Measurements from ENCODE around the gene NMRAL1. TPM values are rescaled to one million over a fixed set of nuclear protein-coding genes. Genes with fewer than 3 reads are reported as not detected.

Gene NMRAL1
- total RNA-seq, 1 donor from 2014 or later, result 38.3 TPM

GRCh38 chr16:4428500-4428899, 45.9 kb downstream of the NMRAL1 start:
- no peak for ATAC-seq

GRCh38 chr16:4426722-4427372, 47.6 kb downstream of the NMRAL1 start:
- no peak for ATAC-seq

More at GRCh38 chr16:4428500-4428899, 45.9 kb downstream of the NMRAL1 start:
- no peak for DNase-seq (ENCODE audit: low spot score)

GRCh38 chr16:4426021-4426684, 48.3 kb downstream of the NMRAL1 start:
- DNase-seq (ENCODE audit: low spot score) (no peak), ATAC-seq (peak; percentile 61)

More at GRCh38 chr16:4426722-4427372, 47.6 kb downstream of the NMRAL1 start:
- DNase-seq (ENCODE audit: low spot score), result no peak

- ATAC-seq (peak; percentile 91), DNase-seq (ENCODE audit: low spot score) (peak; percentile 93)
Observed at GRCh38 chr16:4425378-4426020, 48.9 kb downstream of the NMRAL1 start, which contains the start of gene DNAJA3. DNAJA3 (plus strand) TSS chr16:4425868; CDS start chr16:4425882, 14 bp downstream.

- DNase-seq (ENCODE audit: low spot score) (no peak), ATAC-seq (no peak)
Observed at GRCh38 chr16:4420505-4421105, 53.8 kb downstream of the NMRAL1 start.

- ATAC-seq (no peak), DNase-seq (ENCODE audit: low spot score) (no peak)
Observed at GRCh38 chr16:4419402-4419959, 54.9 kb downstream of the NMRAL1 start.

- DNase-seq (ENCODE audit: low spot score) (peak; percentile 97), ATAC-seq (peak; percentile 95)
Observed at GRCh38 chr16:4416200-4417032, 58.0 kb downstream of the NMRAL1 start, which contains the start of gene CORO7. CORO7 (minus strand) TSS chr16:4416596; CDS start chr16:4416518, 78 bp downstream.

- ATAC-seq, result peak; percentile 37
Observed at GRCh38 chr16:4415538-4416199, 58.8 kb downstream of the NMRAL1 start.

GRCh38 chr16:4414187-4414917, 60.1 kb downstream of the NMRAL1 start:
- no peak for DNase-seq (ENCODE audit: low spot score)

More at GRCh38 chr16:4415538-4416199, 58.8 kb downstream of the NMRAL1 start:
- DNase-seq (ENCODE audit: low spot score), result no peak

GRCh38 chr16:4412854-4413253, 61.6 kb downstream of the NMRAL1 start:
- ATAC-seq (no peak), DNase-seq (ENCODE audit: low spot score) (no peak)

More at GRCh38 chr16:4414187-4414917, 60.1 kb downstream of the NMRAL1 start:
- no peak for ATAC-seq

- no peak for DNase-seq (ENCODE audit: low spot score)
- ATAC-seq, result no peak
Observed at GRCh38 chr16:4412159-4412558, 62.3 kb downstream of the NMRAL1 start.

Other genes with a start within 250 kb of the NMRAL1 start
- gene SRL, start 232.5 kb downstream of the NMRAL1 start, total RNA-seq, result 0.15 TPM
- gene TFAP4, start 201.6 kb downstream of the NMRAL1 start, total RNA-seq, result 5.0 TPM
- 1.6 TPM for gene GLIS2, start 158.6 kb downstream of the NMRAL1 start, total RNA-seq
- gene PAM16, start 123.3 kb downstream of the NMRAL1 start, total RNA-seq, result 41.0 TPM
- gene VASN, start 102.8 kb downstream of the NMRAL1 start, total RNA-seq, result 22.3 TPM
- gene CORO7, start 58.0 kb downstream of the NMRAL1 start, total RNA-seq, result 9.6 TPM
- gene DNAJA3, start 48.8 kb downstream of the NMRAL1 start, total RNA-seq, result 57.0 TPM
- 44.9 TPM for gene HMOX2, start 1.8 kb upstream of the NMRAL1 start, total RNA-seq
- 17.5 TPM for gene CDIP1, start 64.1 kb upstream of the NMRAL1 start, total RNA-seq
- gene C16orf96, start 81.7 kb upstream of the NMRAL1 start, total RNA-seq, result 0.38 TPM
- gene UBALD1, start 140.3 kb upstream of the NMRAL1 start, total RNA-seq, result 19.1 TPM
- gene MGRN1, start 150.2 kb upstream of the NMRAL1 start, total RNA-seq, result 59.5 TPM
- 40.4 TPM for gene NUDT16L1, start 218.9 kb upstream of the NMRAL1 start, total RNA-seq

All from left lobe of liver (tissue), 2 donors.